ENCODE measurements around the gene WDR6. TPM values are rescaled to one million over a fixed set of nuclear protein-coding genes. Genes with fewer than 3 reads are reported as not detected.
A peak's percentile ranks its signal among the peaks of the same experiment; 100 is the strongest.

The WDR6 gene
- total RNA-seq, 1 experiment from 2014 or later: 213 TPM

DNA sequence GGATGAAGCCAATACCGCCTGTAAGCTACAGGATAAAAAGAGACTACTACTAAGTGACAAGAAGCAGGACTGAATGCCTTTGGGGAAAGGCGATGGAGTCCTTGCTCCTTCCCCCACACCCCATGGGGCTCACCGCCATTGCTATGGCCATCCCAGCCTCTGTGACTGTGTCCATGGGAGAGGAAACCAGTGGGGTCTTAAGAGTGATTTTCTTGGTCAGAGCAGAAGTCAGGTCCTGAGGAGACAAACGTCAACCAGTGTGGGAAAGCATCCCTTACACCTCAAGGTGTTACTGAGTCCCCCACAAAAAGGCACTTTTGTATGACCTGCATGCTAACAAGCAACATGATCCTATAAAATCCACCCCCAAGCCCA is 21.1 kb downstream of the WDR6 start:
- no peaks in the 10 kb centered on the region for H3K27me3 Mint-ChIP-seq (ENCODE audit: low read depth)
- TF ChIP-seq ZNF423 (CRISPR knock-in tag; IDR thresholded peaks at IDR 0.05) (no peak), ZNF671 (CRISPR knock-in tag; IDR thresholded peaks at IDR 0.05) (peak; percentile 67; the same call in 1 of the 2 replicates), ATF6 (CRISPR knock-in tag; IDR thresholded peaks at IDR 0.05) (no peak), ZNF232 (CRISPR knock-in tag; IDR thresholded peaks at IDR 0.05) (no peak)
- DNase-seq (ENCODE audit: low spot score) (no peak), ATAC-seq (no peak)
- H3K36me3 Mint-ChIP-seq: peaks cover 66% of the 10 kb centered on the region
- no peaks in the 10 kb centered on the region for H3K9me3 Mint-ChIP-seq
- peak overlapping the region; percentile 92; the same call in 1 of the 2 replicates for H3K27ac Mint-ChIP-seq
- POLR2A ChIA-PET: interaction anchor here (1.8 to 1.9 kb wide), 2 partner anchors 8 to 65 kb away, joined by 14 to 23 read pairs; partner anchors contain the start of gene QRICH1
- CTCF ChIA-PET: interaction anchor here (1.5 to 1.7 kb wide), 2 partner anchors 15 to 66 kb away, joined by 8 to 9 read pairs; partner anchors contain the start of gene QRICH1
- H3K4me1 Mint-ChIP-seq: peaks cover 20% of the 10 kb centered on the region
- H3K4me3 Mint-ChIP-seq: peak overlapping the region; percentile 90

DNA sequence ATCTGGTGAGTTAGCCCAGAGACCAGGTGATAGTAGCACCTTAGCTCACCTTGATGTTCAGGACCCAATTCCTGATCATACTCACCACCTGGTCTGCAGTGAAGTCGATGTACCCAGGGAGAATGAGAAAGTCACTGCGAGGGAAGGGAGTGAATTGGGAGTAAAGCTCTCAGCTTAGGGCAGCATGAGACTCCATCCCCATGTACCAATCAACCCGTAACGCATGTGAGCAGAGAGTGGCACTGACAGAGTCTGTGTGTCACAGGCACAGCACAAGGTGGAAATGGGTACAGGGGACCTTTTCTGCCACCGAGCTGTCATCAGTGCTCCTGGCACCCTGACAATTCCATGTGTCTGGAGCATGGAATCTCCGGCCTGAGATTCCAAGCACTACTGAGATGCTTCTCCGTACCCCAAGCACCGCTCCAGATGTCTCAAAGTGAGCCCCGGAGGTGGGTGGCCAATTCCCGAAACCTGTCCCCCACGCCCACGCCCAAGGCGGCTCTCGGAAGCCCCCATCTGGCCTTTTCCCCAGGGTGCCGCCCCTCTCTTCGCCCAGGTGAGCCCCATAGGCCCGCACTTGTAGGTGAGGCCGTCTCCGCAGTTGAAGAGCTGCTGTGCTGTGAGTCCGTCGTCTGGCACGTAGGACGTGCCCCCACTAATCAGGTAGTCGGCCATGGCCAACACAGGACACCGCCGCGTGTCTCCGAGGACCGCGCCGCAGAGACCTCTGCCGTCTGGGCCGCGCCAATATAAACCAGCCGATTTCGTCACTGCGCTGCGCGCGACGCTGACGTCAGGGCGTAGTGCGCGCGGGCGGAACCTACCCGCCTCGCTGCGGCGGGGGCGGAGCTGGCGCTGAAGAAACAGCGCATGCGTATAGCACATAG is 21.7 kb downstream of the WDR6 start, which contains the start of gene IMPDH2:
TSS of gene IMPDH2 (minus strand) at position 726 of the 890 bp plus-strand sequence. CDS start at position 678, 48 bp downstream.
- peak within 1 kb of the TSS; percentile 90 for H3K4me3 Mint-ChIP-seq
- no peaks in the 10 kb centered on the region for H3K27me3 Mint-ChIP-seq (ENCODE audit: low read depth)
- H3K4me1 Mint-ChIP-seq: peaks cover 17% of the 10 kb centered on the region
- DNase-seq (ENCODE audit: low spot score): peak; percentile 91
- ChIA-PET POLR2A (interaction anchor here (0.6 to 1.9 kb wide), 10 partner anchors 9 to 105 kb away, joined by 3 to 23 read pairs (median 4); partner anchors contain the start of genes DALRD3, QRICH1 and WDR6), CTCF (interaction anchor here (0.6 to 1.7 kb wide), 7 partner anchors 15 to 593 kb away, joined by 3 to 9 read pairs (median 6); partner anchors contain the start of genes KLHDC8B, QRICH1 and USP4)
- ATAC-seq: peak; percentile 91
- peak within 1 kb of the TSS; percentile 92 for H3K27ac Mint-ChIP-seq
- no peaks in the 10 kb centered on the region for H3K9me3 Mint-ChIP-seq
- H3K36me3 Mint-ChIP-seq: peaks cover 61% of the 10 kb centered on the region
- TF ChIP-seq, protein P1, sequence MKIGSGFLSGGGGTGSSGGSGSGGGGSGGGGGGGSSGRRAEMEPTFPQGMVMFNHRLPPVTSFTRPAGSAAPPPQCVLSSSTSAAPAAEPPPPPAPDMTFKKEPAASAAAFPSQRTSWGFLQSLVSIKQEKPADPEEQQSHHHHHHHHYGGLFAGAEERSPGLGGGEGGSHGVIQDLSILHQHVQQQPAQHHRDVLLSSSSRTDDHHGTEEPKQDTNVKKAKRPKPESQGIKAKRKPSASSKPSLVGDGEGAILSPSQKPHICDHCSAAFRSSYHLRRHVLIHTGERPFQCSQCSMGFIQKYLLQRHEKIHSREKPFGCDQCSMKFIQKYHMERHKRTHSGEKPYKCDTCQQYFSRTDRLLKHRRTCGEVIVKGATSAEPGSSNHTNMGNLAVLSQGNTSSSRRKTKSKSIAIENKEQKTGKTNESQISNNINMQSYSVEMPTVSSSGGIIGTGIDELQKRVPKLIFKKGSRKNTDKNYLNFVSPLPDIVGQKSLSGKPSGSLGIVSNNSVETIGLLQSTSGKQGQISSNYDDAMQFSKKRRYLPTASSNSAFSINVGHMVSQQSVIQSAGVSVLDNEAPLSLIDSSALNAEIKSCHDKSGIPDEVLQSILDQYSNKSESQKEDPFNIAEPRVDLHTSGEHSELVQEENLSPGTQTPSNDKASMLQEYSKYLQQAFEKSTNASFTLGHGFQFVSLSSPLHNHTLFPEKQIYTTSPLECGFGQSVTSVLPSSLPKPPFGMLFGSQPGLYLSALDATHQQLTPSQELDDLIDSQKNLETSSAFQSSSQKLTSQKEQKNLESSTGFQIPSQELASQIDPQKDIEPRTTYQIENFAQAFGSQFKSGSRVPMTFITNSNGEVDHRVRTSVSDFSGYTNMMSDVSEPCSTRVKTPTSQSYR (CRISPR knock-in tag; IDR thresholded peaks at IDR 0.05): peak; percentile 84
- TF ChIP-seq TEAD4 (CRISPR knock-in tag; IDR thresholded peaks at IDR 0.05) (0 out of 2 replicates have a peak, but pooled peaks have one; percentile 32), SMAD3 (CRISPR knock-in tag; IDR thresholded peaks at IDR 0.05; ENCODE audit: borderline replicate concordance) (no peak; the same call in 1 of the 2 replicates), FOXP1 (CRISPR knock-in tag; IDR thresholded peaks at IDR 0.05; ENCODE audit: borderline replicate concordance) (peak; percentile 97), ZNF138 (CRISPR knock-in tag; conservative IDR thresholded peaks at IDR 0.05) (peak; percentile 98), ATF6 (CRISPR knock-in tag; IDR thresholded peaks at IDR 0.05) (no peak), KAT7 (CRISPR knock-in tag; IDR thresholded peaks at IDR 0.05; ENCODE audit: borderline replicate concordance) (no peak), ATF2 (CRISPR knock-in tag; IDR thresholded peaks at IDR 0.05; ENCODE audit: borderline replicate concordance, low read depth) (no peak), CREM (CRISPR knock-in tag; IDR thresholded peaks at IDR 0.05) (peak; percentile 96), CTCF (IDR thresholded peaks at IDR 0.05) (no peak), JAZF1 (CRISPR knock-in tag; IDR thresholded peaks at IDR 0.05) (no peak), PRRX2 (CRISPR knock-in tag; IDR thresholded peaks at IDR 0.05) (peak; percentile 90), ATF1 (CRISPR knock-in tag; IDR thresholded peaks at IDR 0.05) (peak; percentile 94), HMGA2 (CRISPR knock-in tag; IDR thresholded peaks at IDR 0.05) (no peak)
- TF ChIP-seq, protein P2, sequence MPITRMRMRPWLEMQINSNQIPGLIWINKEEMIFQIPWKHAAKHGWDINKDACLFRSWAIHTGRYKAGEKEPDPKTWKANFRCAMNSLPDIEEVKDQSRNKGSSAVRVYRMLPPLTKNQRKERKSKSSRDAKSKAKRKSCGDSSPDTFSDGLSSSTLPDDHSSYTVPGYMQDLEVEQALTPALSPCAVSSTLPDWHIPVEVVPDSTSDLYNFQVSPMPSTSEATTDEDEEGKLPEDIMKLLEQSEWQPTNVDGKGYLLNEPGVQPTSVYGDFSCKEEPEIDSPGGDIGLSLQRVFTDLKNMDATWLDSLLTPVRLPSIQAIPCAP (CRISPR knock-in tag; IDR thresholded peaks at IDR 0.05): peak; percentile 69; the same call in 1 of the 2 replicates
- TF ChIP-seq, protein P3, sequence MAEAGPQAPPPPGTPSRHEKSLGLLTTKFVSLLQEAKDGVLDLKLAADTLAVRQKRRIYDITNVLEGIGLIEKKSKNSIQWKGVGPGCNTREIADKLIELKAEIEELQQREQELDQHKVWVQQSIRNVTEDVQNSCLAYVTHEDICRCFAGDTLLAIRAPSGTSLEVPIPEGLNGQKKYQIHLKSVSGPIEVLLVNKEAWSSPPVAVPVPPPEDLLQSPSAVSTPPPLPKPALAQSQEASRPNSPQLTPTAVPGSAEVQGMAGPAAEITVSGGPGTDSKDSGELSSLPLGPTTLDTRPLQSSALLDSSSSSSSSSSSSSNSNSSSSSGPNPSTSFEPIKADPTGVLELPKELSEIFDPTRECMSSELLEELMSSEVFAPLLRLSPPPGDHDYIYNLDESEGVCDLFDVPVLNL (CRISPR knock-in tag; IDR thresholded peaks at IDR 0.05; ENCODE audit: borderline replicate concordance, low read depth): peak; percentile 74; the same call in 1 of the 2 replicates
- TF ChIP-seq, protein P4, sequence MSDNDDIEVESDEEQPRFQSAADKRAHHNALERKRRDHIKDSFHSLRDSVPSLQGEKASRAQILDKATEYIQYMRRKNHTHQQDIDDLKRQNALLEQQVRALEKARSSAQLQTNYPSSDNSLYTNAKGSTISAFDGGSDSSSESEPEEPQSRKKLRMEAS (CRISPR knock-in tag; IDR thresholded peaks at IDR 0.05): peak; percentile 95
